MM.1S (cell line): ENCODE results near the gene ATP6V0A1.

Experiments used
- EZH2 ChIP-seq: fragments of 300-600 bp; sonication (generic); optimal IDR thresholded peaks from 2 replicates; pipeline ENCODE3; 2017; ENCODE audit warnings: low read depth, mild to moderate bottlenecking, antibody characterized with exemption, low read length, mixed read lengths
- TF ChIP-seq, protein P1 (sequence below): fragments of 300-600 bp; sonication (generic); IDR thresholded peaks from 2 replicates; pipeline ENCODE4 v1.5.1; 2016; ENCODE audit warnings: antibody characterized with exemption, low read length, mixed read lengths

DNA sequence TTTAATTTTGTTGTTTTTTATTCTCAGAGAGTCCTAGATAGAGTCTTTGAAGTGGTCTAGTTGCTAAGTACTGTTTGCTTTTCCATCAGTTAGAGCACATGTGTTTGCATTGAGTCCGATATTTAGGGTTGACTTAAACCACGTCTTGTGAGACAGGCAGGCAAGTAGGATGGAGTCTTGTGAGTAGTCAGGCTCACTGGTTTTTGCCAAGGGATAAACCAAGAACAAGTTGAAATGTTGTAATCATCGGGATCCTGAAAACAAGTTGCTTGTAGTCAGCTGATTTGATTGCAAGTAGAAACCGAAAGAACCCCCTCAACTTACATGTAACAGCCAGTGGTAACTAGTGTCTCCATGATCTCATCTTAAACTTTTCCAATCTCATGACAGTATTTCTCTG is 17.2 kb downstream of the ATP6V0A1 start:
- TF ChIP-seq, protein P1, sequence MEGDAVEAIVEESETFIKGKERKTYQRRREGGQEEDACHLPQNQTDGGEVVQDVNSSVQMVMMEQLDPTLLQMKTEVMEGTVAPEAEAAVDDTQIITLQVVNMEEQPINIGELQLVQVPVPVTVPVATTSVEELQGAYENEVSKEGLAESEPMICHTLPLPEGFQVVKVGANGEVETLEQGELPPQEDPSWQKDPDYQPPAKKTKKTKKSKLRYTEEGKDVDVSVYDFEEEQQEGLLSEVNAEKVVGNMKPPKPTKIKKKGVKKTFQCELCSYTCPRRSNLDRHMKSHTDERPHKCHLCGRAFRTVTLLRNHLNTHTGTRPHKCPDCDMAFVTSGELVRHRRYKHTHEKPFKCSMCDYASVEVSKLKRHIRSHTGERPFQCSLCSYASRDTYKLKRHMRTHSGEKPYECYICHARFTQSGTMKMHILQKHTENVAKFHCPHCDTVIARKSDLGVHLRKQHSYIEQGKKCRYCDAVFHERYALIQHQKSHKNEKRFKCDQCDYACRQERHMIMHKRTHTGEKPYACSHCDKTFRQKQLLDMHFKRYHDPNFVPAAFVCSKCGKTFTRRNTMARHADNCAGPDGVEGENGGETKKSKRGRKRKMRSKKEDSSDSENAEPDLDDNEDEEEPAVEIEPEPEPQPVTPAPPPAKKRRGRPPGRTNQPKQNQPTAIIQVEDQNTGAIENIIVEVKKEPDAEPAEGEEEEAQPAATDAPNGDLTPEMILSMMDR: no peak
- no peak for TF ChIP-seq EZH2
